ENCODE results near the gene LAMP1.
"Not testable (repeated sequence)": the region's sequence is repeated elsewhere in the genome, so short reads cannot be mapped to it uniquely, and the experiment has no call there.

LAMP1 gene

DNA sequence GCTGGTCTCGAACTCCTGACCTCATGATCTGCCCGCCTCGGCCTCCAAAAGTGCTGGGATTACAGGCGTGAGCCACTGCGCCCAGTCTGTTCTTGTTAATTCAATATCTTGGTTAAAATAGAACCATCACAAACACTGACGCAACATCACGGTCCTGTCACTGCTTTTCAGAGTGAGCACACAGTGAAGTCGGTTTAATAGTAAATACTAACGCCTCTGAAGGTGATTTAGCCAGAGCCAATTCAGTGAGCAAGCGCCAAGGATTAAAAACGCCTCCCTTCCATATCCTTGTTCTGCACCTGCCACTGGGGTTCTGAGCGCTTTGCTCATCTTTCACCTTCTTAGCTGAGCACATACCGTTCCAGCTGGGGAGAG lies 30.3 kb downstream of the LAMP1 start:
- no peak for DNase-seq (ENCODE audit: low read depth in 2 of 2)

DNA sequence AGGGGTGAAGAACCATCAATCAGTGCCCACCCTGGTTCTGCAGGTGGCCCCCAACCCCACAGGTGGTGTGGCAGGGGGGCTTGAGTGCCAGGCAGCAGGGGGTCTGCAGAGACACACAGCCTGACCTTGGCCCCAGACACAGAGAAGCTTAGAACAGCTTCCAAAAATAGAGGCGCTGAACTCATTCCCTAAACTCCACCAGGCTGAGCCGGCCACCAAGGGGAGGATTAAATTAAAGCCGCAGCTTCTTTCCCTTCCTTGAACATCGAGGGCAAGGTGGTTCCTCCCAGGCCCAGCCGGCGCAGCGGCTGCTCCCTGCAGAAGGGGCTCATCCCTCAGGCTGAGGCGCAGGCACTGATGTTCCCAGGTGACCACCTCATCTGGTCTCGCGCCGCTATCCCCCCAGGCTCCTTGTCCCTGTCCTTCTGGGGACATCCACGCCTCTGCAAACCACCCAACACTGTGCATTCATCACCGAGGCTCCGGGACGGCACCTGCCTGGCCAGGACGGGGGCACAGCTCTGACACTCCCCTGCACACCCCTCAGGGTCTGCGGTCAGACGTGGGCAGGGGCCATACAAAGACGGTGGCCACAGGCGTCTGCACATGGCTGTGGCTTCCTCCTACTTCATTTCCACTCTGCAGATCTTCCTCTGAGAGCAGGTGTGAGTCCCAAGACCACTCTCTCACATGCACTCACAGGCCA lies 30.9 kb downstream of the LAMP1 start:
- DNase-seq (ENCODE audit: low read depth in 2 of 2): no peak

DNA sequence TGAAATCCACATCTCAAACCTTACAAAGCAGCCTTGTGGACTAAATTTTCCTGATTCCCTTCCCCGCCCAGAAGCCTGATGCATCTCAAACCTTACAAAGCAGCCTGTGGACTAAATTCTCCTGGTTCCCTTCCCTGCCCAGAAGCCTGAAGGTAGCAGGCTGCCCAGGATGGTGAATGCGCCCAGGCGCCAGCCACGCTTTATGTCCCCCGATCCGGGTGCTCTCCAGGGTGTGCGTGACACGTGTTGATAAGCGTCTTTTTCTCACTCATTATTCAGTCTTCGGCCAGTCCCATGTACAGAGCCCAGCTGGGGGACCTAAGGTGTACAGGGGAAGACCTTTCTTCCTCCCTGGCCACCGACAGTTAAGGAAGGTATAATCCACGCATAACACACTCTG lies 31.8 kb downstream of the LAMP1 start:
- DNase-seq (ENCODE audit: low read depth in 2 of 2): no peak

DNA sequence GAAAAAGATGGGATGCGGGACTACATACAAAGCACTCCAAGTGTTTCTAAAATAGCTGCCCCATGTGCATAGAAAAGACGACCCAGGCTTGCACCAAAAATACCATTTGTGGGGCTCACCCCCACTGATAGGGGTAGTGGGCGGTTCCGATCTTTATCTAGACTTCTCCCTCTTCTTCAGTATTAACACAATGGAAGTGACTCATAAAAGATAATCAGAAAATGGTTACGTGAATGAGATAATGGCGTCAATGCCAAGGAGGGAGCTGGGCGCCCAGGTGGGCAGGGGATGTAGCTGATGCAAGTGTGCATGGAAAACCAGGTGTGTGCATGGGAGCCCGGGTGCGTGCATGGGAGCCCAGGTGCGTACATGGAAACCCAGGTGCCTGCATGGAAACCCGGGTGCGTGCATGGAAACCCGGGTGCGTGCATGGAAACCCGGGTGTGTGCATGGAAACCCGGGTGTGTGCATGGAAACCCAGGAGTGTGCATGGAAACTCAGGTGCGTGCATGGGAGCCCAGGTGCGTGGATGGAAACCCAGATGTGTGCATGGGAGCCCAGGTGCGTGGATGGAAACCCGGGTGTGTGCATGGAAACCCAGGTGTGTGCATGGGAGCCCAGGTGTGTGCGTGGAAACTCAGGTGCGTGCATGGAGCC lies 32.7 kb downstream of the LAMP1 start:
- DNase-seq (ENCODE audit: low read depth in 2 of 2): no peak

DNA sequence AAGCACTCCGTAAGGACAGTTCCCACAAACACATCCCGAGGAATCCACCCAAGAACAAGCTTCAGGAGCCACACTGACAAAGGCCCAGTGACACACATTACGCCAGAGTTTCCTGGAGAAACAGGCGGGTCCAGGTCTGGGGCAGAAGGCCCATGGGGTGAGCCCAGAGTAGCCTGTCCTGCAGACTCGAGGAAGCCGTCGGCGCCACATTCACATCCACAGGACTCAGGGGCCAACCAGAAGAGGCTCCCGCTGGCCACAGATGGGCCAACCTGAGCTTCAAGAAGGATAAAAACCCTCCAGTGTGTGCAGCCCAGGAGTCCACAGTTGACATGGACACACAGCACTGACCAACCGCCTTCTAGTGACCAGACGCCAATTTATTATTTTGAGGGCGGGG lies 35.6 kb downstream of the LAMP1 start:
- no peak for DNase-seq (ENCODE audit: low read depth in 2 of 2)

DNA sequence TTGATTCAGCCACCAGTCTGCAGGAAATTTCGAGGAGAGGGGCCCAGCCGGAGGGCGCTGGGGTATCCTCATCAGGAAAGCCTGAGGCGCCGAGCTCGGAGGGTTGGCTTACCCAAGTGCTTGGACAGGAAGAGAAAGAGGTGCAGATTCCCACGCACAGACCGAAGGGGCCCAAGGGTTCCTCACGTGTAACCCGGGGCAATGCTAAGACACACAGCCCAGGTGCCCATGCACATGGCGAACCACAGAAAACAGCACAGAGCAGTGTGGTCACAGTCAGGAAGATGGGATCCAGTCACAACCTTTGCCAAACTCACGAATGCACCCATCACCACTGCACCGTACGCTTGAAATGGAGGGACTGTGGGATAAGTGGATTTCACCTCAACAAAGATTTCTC lies 36.0 kb downstream of the LAMP1 start:
- DNase-seq (ENCODE audit: low read depth in 2 of 2): no peak

GRCh38 chr13:113337556-113337955 lies 40.5 kb downstream of the LAMP1 start:
- DNase-seq (ENCODE audit: low read depth in 2 of 2): no peak

DNA sequence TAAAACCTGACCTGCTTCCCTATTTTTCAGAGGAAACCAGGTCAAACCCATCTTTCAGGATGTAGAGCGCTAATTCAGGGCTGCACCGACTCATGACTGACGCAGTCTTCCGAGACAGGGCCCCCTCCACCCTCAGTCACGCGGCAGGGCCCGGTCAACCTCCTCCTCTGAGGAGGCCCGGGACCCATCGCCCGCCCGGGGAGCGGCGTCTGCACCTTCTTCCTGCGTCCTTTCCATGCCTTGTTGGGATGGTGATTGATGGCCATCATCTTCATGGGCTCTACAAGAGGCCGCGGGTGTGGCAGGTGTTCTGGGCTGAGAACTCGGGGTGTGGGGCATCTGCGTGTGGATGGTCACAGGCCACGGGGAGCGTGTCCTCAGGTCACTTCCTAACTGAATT lies 40.9 kb downstream of the LAMP1 start:
- no peak for DNase-seq (ENCODE audit: low read depth in 2 of 2)

- DNase-seq (ENCODE audit: low read depth in 2 of 2): no peak
These were observed 41.4 kb downstream of the LAMP1 start for GRCh38 chr13:113338451-113338850.

DNA sequence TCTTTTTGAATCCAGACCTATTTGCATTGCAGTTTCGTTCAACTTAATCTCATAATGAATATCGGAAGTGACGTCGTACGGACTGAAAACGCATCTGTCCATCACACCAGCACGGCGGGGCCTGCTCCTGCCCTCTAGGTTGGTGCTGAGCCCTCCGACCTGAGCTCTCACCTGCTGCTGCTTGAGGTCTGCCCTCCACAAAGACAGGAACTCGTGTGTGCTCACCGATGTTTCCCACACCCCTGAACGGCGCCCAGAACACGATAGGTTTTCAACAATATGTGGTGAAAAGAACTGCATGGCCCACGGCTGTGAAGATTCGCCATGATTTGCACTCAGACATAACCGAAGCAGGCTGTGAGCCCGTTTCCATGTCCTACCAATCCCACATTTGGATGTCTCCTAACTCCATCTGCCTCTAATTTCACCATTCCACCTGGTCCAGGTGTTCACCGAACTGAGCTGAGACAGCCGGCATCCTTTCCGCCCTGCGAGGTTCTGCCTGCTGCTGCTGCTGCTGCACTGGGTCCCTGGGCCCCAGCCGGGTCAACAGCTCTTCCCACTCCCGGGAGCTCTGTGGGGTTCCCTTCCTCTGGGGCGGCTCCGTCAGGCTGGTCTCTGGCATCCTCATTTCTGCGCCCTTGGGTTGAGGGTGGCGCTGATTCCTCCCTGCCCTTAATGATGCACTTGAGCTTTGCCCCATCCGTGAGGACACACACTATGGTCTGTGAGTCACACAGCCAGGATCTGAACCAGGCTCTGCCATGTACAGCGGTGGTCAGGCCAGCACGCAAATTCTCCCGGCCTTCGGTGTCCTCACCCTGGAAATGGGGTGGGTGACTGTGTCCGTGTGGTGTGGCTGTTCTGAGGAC lies 46.0 kb downstream of the LAMP1 start:
- DNase-seq (ENCODE audit: low read depth in 2 of 2): no peak

GRCh38 chr13:113343692-113343968 lies 46.6 kb downstream of the LAMP1 start:
- DNase-seq (ENCODE audit: low read depth in 2 of 2): no peak

DNA sequence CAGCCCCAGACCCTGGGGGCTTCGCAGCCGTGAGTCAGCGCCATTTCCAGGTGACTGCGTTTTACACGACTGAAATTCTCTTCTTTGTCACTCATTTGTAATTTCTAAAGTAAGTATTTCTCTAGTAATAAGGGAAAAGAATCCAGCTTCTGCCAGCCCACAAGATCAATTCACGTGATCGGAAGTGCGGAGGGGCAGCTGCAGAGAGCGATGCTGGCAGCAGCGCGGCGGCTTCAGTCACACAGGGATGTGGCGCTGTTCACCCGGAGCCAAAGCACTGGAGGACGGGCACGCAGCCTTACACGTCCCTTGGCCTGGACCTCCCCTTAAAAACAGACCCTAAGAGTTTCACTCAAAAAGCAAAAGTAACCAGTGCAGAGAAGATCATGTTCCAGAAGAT lies 48.4 kb downstream of the LAMP1 start:
- DNase-seq (ENCODE audit: low read depth in 2 of 2): no peak

DNA sequence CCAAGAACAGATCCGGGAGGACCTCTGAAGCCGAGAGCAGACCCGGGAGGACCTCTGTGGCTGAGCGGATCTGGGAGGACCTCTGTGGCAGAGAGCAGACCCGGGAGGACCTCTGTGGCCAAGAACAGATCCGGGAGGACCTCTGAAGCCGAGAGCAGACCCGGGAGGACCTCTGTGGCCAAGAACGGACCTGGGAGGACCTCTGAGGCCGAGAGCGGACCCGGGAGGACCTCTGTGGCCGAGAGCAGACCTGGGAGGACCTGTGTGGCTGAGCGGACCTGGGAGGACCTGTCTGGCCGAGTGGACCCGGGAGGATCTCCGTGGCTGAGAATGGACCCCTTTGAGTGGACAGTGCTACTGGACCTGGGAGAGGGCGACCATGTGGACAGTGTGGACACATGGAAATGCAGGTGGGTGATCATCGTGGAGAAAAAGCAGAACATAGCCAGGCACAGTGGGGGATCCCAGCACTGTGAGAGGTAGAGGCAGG lies 50.7 kb downstream of the LAMP1 start:
- not testable (repeated sequence) for DNase-seq (ENCODE audit: low read depth in 2 of 2)

DNA sequence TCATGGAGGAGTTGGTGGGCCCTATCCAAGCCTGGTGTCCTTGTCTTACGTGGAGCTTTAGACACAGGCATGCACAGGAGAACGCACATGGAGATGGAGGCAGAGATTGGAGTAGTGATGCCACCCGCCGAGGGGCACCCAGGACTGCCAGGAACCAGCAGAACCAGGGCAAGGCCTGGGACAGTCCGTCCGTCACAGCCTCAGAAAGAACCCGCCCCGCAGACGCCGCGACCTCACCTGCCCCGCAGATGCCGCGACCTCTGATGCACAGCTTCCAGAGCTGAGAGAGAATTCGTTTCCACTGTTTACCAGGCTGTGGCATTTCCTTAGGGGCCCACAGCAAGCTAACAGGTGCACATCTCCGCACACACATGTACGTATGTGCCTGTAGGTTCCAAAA lies 51.6 kb downstream of the LAMP1 start:
- DNase-seq (ENCODE audit: low read depth in 2 of 2): no peak

DNA sequence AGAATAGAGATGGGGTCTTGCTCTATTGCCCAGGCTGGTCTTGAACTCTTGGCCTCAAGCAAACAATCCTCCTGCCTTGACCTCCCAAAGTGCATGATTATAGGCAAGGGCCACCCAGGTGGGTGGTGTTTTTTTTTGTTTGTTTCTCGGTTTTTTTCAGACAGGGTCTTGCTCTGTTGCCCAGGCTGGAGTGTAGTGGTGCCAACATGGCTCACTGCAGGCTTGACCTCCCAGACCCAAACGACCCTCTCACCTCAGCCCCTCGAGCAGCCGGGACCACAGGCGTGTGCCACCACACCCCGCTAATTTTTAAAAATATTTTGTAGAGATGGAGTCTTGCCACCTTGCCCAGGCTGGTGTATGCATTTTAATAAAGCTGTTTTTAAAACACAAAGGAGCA lies 52.0 kb downstream of the LAMP1 start:
- no peak for DNase-seq (ENCODE audit: low read depth in 2 of 2)

DNA sequence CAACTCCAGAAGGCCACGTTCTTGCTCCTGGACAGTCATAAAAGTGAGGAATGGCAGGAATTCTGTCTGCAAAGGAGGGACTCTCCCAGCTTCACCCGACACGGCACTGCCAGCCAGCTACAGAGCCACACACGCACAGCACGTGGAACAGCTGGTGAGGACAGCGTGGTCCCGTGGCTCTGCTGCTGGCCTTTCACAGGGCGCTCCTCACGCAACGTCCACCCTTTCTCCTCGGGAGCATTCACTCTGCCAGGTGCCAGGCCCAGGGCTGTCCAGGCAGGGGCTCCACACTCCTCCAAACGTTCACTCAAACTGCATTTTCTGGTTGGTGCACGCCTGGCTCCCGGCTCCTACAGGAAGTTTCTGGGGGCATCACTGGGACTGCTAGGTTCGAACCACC lies 52.5 kb downstream of the LAMP1 start:
- no peak for DNase-seq (ENCODE audit: low read depth in 2 of 2)

- DNase-seq (ENCODE audit: low read depth in 2 of 2): no peak
These were observed 53.3 kb downstream of the LAMP1 start for GRCh38 chr13:113350065-113350937.

DNA sequence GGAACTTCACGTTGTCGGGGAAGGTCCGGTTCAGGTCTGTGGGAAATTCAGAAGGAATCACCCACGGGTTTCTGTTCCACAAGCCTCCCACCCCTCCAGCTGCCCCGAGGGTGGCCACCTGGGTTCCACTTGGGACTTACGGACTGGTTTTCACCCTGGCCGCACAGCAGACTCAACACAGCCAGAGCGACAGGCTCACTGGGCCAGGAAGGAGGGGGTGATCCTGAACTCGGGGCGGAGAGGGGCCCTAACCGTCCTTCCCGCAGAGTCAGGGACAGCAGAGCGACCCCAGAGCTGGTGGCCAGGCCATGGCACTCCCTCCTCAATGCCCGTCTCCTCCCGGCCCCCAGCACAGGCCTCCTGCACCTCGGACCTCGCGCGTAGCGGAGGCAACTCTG lies 53.9 kb downstream of the LAMP1 start:
- DNase-seq (ENCODE audit: low read depth in 2 of 2): no peak

DNA sequence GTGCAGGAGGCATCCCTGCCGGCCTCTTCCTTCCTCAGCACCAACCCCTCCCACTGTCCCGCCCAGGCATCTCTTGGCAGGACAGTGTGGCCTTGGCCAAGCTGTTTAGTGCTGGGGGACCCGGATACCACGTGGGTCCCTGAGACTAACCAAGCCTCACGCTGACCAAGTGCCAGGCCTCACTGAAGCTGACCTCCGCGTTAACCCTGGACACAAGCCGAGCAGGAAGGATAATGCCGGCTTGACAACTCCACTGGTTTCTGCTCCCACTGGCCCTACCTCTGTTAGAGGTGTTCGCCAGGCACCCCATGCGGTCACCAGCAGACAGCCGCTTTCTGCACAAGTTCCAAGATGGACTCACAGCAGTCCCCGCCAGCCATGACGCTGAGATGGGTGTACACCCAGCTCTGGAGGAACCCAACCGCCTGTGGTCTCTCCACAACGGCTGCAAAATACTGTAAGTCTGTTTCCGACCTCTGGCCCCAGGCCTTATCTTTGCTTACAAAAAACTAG lies 54.5 kb downstream of the LAMP1 start:
- DNase-seq (ENCODE audit: low read depth in 2 of 2): no peak

- no peak for DNase-seq (ENCODE audit: low read depth in 2 of 2)
These were observed 56.2 kb downstream of the LAMP1 start for GRCh38 chr13:113353254-113353653.

- DNase-seq (ENCODE audit: low read depth in 2 of 2): no peak
These were observed 58.0 kb downstream of the LAMP1 start for GRCh38 chr13:113354831-113355610.
